ENCODE measurements around the gene KCTD14. TPM values are rescaled to one million over a fixed set of nuclear protein-coding genes. Genes with fewer than 3 reads are reported as not detected.
"Not testable (repeated sequence)": the region's sequence is repeated elsewhere in the genome, so short reads cannot be mapped to it uniquely, and the experiment has no call there.

The KCTD14 gene
- total RNA-seq, 1 donor = 0.36 TPM

DNA sequence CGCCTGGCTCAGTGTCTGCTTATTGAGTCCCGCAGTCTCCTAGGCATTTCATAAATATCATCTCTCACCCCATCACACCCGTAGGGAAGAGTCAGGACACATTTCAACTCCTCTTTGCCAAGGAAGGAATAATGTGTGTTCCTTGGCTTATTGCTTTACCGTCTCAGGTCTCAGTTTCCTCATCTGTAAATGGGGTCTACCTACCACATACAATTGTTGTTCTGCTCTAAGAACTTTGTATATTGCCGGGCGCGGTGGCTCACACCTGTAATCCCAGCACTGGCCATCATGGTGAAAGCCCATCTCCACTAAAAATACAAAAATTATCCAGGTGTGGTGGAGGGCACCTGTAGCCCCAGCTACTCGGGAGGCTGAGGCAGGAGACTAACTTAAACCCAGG, 37.5 kb upstream of the KCTD14 start:
- Histone ChIP-seq H3K4me3 (ENCODE audit: insufficient read depth, low read length) (no peak overlapping the region), H3K36me3 (ENCODE audit: insufficient read depth, low read length) (no peaks in the 10 kb centered on the region), H2AFZ (ENCODE audit: low read length) (no peak overlapping the region), H3K9me3 (ENCODE audit: low read depth, low read length) (no peaks in the 10 kb centered on the region), H3K79me2 (ENCODE audit: insufficient read depth, low read length) (no peaks in the 10 kb centered on the region), H3K4me1 (ENCODE audit: insufficient read depth, low read length) (peaks cover 6% of the 10 kb centered on the region), H3K4me2 (ENCODE audit: insufficient read depth, low read length) (no peak overlapping the region), H4K20me1 (ENCODE audit: insufficient read depth, low read length) (no peaks in the 10 kb centered on the region), H3K27ac (ENCODE audit: low read depth, low read length) (no peak overlapping the region), H3K27me3 (ENCODE audit: insufficient read depth, low read length) (no peaks in the 10 kb centered on the region)
- TF ChIP-seq, protein P1, sequence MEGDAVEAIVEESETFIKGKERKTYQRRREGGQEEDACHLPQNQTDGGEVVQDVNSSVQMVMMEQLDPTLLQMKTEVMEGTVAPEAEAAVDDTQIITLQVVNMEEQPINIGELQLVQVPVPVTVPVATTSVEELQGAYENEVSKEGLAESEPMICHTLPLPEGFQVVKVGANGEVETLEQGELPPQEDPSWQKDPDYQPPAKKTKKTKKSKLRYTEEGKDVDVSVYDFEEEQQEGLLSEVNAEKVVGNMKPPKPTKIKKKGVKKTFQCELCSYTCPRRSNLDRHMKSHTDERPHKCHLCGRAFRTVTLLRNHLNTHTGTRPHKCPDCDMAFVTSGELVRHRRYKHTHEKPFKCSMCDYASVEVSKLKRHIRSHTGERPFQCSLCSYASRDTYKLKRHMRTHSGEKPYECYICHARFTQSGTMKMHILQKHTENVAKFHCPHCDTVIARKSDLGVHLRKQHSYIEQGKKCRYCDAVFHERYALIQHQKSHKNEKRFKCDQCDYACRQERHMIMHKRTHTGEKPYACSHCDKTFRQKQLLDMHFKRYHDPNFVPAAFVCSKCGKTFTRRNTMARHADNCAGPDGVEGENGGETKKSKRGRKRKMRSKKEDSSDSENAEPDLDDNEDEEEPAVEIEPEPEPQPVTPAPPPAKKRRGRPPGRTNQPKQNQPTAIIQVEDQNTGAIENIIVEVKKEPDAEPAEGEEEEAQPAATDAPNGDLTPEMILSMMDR (IDR thresholded peaks at IDR 0.05; ENCODE audit: extremely low read depth, low read depth, low read length) = no peak
- no peak for DNase-seq (ENCODE audit: insufficient read length, low spot score, missing footprints)

DNA sequence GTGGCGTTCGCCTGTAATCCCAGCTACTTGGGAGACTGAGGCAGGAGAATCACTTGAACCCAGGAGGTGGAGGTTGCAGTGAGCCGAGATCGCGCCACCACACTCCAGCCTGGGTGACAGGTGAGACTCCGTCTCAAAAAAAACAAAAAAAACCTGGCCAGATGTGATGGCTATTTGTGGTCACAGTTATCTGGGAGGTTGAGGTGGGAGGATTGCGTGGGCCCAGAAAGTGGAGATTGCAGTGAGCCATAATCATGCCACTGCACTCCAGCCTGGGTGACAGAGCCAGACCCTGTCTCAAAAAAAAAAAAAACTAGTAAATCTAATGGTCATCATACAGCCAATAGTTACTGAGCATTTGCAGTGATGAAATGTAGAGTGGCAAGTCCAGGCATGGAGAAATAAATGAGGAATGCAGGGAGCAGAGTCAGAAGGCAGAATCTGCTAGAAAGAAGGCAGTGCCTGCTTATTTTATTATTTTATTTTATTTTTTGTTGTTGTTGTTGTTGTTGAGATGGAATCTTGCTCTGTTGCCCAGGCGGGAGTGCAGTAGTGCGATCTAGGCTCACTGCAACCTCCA, 36.8 kb upstream of the KCTD14 start:
- not testable (repeated sequence) for H3K79me2 ChIP-seq (ENCODE audit: insufficient read depth, low read length); H3K27ac ChIP-seq (ENCODE audit: low read depth, low read length); H3K4me2 ChIP-seq (ENCODE audit: insufficient read depth, low read length); H3K36me3 ChIP-seq (ENCODE audit: insufficient read depth, low read length); DNase-seq (ENCODE audit: insufficient read length, low spot score, missing footprints); H3K9me3 ChIP-seq (ENCODE audit: low read depth, low read length); H3K4me1 ChIP-seq (ENCODE audit: insufficient read depth, low read length); H4K20me1 ChIP-seq (ENCODE audit: insufficient read depth, low read length); H3K27me3 ChIP-seq (ENCODE audit: insufficient read depth, low read length); H3K4me3 ChIP-seq (ENCODE audit: insufficient read depth, low read length); H2AFZ ChIP-seq (ENCODE audit: low read length)

DNA sequence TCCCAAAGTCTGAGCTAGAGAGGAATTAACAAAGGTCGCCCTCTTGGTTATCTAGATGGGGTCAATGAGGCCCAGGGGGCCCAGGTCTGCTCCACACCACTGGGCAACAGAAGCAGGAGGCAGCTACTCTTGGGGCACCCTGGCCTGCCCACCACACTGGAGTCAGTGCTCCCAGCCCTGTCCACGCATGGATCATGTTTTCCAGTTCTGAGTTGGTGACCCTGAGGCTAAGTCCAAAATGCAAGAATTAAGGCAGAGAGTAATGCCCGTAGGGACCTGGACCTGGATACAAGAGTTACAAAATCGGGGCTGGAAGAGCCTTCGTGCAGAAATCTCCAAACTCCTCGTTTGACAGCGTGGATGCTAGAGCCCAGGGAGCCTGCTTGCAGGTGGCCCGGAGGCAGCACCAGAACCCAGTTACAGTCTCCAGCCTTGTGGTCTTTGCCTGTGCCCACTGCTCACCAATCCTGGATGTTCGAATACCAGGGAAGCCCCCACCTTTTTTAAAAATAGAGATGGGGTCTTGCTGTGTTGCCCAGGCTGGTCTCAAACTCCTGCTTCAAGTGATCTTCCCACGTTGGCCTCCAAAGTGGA, 34.5 kb upstream of the KCTD14 start:
- TF ChIP-seq, protein P1 (IDR thresholded peaks at IDR 0.05; ENCODE audit: extremely low read depth, low read depth, low read length) = no peak

DNA sequence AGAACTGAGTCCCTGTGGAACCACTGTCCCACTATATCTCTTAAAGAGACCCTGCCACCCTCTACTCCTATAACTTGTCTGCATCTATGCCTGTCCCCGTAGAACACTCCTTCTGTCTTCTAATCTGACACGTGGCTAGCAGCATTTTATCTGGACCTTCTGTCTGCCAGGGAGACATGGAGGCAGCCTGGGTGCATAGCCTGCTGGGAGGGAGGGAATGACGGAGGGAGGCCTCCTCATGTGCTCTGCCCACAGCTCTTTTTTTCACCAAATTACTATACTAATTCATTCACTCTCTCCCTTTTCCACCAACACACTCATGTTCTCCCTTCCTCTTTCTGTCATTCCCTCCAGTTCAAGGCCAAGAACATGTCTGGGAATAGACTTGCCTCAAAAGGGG, 33.0 kb upstream of the KCTD14 start:
- no peaks in the 10 kb centered on the region for H4K20me1 ChIP-seq (ENCODE audit: insufficient read depth, low read length)
- peaks cover 7% of the 10 kb centered on the region for H3K4me1 ChIP-seq (ENCODE audit: insufficient read depth, low read length)
- no peak overlapping the region for H2AFZ ChIP-seq (ENCODE audit: low read length)
- H3K4me3 ChIP-seq (ENCODE audit: insufficient read depth, low read length) = no peak overlapping the region
- TF ChIP-seq, protein P1 (IDR thresholded peaks at IDR 0.05; ENCODE audit: extremely low read depth, low read depth, low read length) = no peak
- no peaks in the 10 kb centered on the region for H3K79me2 ChIP-seq (ENCODE audit: insufficient read depth, low read length)
- H3K27ac ChIP-seq (ENCODE audit: low read depth, low read length) = no peak overlapping the region
- H3K36me3 ChIP-seq (ENCODE audit: insufficient read depth, low read length) = no peaks in the 10 kb centered on the region
- H3K9me3 ChIP-seq (ENCODE audit: low read depth, low read length) = no peaks in the 10 kb centered on the region
- H3K4me2 ChIP-seq (ENCODE audit: insufficient read depth, low read length) = no peak overlapping the region
- no peak for DNase-seq (ENCODE audit: insufficient read length, low spot score, missing footprints)
- H3K27me3 ChIP-seq (ENCODE audit: insufficient read depth, low read length) = no peaks in the 10 kb centered on the region

More for the DNA sequence above, 34.5 kb upstream of the KCTD14 start:
- Histone ChIP-seq H3K36me3 (ENCODE audit: insufficient read depth, low read length) (no peaks in the 10 kb centered on the region), H4K20me1 (ENCODE audit: insufficient read depth, low read length) (no peaks in the 10 kb centered on the region), H3K4me3 (ENCODE audit: insufficient read depth, low read length) (no peak overlapping the region), H3K4me1 (ENCODE audit: insufficient read depth, low read length) (peaks cover 6% of the 10 kb centered on the region), H3K27ac (ENCODE audit: low read depth, low read length) (no peak overlapping the region), H2AFZ (ENCODE audit: low read length) (no peak overlapping the region), H3K27me3 (ENCODE audit: insufficient read depth, low read length) (no peaks in the 10 kb centered on the region), H3K4me2 (ENCODE audit: insufficient read depth, low read length) (no peak overlapping the region), H3K79me2 (ENCODE audit: insufficient read depth, low read length) (no peaks in the 10 kb centered on the region), H3K9me3 (ENCODE audit: low read depth, low read length) (no peaks in the 10 kb centered on the region)
- DNase-seq (ENCODE audit: insufficient read length, low spot score, missing footprints) = no peak
